SK-N-MC (cell line): ENCODE results near the gene KRT6A.

Experiments
- EZH2 ChIP-seq: fragments of 200-600 bp; sonication (generic); IDR thresholded peaks from one replicate; pipeline ENCODE4 v1.6.1; 2017; ENCODE audit warnings: antibody characterized with exemption
- FOXP2 ChIP-seq: optimal IDR thresholded peaks from 2 replicates; pipeline ENCODE3; 2011; ENCODE audit warnings: mild to moderate bottlenecking, moderate library complexity; ENCODE audit not compliant: insufficient read depth; ENCODE audit errors: extremely low read length, control extremely low read depth
- POLR2AphosphoS5 ChIP-seq: IDR thresholded peaks from 2 replicates; pipeline ENCODE4 v1.6.1; 2012; ENCODE audit warnings: mild to moderate bottlenecking, low read depth, low read length, borderline replicate concordance

DNA sequence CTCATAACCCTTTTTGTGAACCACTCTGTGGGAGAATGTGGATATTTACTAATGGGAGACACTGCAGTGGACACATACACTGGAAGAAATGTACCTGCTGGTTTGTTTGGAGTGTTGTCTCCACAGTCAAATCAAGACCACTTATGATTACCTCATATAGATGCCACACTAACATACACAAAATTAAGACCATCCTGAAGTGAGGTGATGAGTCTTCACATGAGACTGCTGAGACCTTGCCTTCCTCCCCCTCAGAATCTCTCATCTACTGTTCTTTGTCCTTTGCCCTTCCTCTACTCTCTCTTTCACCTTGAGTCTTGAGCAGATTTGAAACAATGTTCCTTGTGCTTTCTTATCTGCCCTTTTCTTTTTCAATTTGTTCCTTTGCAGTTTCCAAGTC lies 4.3 kb downstream of the KRT6A start:
- TF ChIP-seq POLR2AphosphoS5, result no peak
- no peak for TF ChIP-seq EZH2
- TF ChIP-seq FOXP2, result no peak
